Stimulated activated CD4-positive, alpha-beta T cell treated with anti-CD3 and anti-CD28 coated beads, Interleukin-1b, Interleukin-23, amount 100 ng/mL, for 48 hours (primary cell): ENCODE data around the gene PAIP2.
"Not testable (repeated sequence)": the region's sequence is repeated elsewhere in the genome, so short reads cannot be mapped to it uniquely, and the experiment has no call there.

ENCODE experiments used
- DNase-seq: peaks from one replicate; pipeline ENCODE4 v3.0.0-alpha.2; 2020

PAIP2 gene

DNA sequence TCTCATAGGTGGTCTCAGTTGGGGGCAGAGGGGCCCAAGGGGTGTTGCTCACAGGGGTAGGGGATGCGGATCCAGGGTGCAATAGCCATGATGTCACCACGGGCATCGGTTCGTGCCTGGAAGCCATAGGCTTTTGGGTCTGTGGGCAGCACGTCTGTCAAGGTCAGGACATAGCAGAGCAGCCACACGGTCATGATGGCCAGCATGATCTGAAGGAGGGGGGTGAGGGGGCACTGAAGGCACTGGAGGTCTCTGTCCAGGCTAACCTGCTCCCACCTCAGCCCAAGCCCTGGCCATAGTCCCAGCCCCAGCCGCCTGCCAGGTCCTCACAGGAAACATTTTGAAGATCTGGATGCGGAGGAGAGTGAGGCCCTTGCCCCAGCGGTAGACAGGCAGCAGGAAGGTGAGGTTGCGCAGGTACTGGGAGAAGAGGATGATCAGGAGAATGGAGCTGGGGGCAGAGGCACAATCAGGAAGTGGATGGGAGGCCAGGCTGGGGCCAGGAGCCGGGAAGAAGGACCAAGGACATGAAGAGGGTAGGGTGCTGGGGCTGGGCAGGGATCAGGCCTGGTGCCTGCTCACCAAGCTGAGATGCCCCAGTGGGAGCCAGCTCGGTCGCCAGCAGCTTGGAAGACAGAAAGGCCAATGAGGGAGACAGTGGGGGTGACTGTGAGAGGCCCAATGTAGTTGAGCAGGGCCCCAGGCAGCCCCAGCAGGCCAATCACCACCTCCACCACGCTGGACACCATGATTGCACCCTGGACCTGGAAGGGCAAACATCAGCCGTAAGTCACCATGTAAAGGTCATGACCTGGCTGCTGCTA is 38.2 kb downstream of the PAIP2 start:
- no peak for DNase-seq

DNA sequence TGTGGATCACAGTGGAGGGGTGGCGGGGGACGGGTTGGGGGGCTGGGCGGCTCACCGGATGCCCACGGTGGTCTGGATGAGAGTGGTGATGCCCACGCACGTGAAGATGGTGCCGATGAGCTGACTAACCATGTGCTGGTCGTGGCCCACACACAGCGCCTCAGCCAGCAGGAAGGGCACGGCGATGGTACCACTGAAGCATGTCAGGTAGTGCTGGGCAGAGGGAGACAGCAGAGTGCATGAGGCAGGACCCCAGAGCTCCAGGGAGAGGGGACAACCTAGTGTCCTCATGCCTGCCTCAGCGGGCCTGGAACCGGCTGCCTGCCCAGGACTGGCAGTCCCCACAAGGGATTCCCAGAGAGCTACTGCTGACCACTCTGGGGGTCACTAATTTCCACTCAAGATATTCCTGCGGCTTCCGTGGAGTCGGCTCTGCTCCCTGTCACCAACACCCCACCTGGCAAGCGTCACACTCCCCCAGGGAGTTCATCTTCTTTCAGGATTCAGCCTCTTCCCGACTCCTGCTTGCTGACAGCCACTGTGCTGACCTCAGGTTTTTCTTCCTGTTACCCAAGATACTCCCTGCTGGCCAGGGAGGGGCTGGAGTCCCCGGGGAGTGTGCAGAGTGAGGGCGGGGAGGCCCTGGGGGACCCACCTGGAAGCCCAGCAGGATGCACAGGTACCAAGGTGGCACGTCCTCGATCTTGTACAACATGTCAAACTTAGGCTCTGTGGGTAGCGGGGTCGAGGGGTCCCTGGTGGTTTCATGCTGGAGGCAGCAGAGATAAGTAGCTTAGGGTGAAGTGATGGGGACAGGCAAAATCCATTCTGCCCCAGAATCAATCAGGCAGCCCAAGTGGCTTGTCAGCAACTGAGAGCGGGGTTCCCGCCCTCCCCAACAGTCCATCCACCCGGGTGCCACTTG is 40.4 kb downstream of the PAIP2 start:
- DNase-seq: no peak

- DNase-seq: no peak
Measured at GRCh38 chr5:139382807-139383206, 41.2 kb downstream of the PAIP2 start.

GRCh38 chr5:139383275-139383992 is 41.8 kb downstream of the PAIP2 start, which contains the start of gene SLC23A1:
Gene SLC23A1 (minus strand): TSS chr5:139383297. CDS start chr5:139383253, 44 bp downstream.
- no peak for DNase-seq

DNA sequence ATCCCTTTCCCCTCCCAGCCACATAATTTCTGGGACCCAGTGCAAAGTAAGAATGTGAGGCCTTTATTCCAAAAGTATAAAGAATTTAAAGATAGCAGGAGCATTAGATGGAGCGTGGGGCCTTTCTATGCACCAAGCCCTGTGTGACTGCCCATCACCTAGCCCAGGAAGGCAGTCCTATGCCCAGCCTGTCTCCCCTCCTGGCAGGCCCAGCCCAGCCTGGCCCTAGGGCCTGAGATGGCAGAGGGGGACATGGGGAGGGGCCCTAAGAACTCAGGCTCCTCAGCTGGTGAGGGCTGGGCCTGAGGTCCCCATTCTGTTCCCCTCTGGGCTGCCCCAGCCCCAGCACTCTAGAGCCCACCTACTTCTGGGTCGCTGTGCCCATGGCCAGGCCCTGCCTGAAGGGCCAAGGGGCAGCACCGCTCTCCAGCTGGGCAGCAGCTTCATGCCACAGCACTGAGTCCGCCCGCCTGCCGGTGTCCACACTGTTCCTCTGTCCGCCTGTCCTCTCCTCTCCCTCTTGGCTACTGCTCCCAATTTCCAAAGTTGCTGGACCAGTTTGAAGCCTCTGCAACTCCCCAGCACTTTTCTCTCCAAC is 42.4 kb downstream of the PAIP2 start:
- no peak for DNase-seq

- DNase-seq: no peak
Measured at GRCh38 chr5:139384591-139385051, 43.0 kb downstream of the PAIP2 start.

DNA sequence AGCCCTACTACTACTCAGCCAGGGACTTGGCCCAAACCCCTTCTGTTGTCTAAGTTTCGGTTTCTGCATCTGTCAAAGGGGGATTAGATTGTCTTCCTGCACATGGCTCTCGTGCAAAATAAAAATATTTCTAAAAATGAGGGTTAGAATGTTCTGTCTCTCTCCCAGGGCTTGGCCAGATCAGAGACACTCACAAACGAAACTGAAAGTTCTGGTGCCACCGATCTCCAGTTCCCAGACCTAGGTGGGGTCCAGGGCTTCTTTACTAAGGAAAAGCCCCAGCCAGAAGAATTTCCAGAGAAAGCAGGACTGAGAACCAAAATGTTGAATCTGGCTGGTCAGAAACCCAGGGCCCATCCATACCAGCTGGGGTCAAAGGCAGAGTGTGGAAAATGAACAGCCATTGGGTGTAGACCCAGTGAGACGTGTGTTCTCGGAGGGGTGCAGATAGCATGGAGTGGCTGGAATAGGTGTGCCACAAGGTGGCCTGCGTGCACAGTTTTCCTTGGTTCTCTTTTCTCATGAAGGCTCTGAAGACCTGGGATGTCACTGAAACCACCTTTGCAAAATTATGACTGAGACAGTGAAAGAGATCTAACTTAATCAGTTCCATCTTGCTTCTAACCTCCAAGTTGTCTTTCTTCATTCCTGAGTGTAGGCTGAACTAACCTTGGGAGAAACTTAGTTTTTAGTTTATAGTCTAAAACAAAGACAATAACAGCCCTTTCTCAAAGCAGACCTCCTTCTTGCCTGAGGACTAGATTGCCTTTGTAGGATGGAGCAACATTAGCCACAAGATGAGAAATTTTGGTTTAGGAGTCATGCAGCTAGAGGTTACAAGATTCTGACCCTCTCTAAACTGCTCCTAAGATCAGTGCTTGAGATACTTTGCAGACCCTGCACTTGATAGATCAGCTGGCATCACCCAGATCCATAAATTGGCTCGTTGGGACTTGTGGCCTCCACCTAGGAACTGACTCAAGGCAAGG is 43.7 kb downstream of the PAIP2 start:
- DNase-seq: no peak

- no peak for DNase-seq
Measured at GRCh38 chr5:139386050-139386438, 44.4 kb downstream of the PAIP2 start.

GRCh38 chr5:139386956-139387355 is 45.3 kb downstream of the PAIP2 start:
- DNase-seq: not testable (repeated sequence)

GRCh38 chr5:139387611-139388197 is 46.0 kb downstream of the PAIP2 start:
- DNase-seq: no peak

DNA sequence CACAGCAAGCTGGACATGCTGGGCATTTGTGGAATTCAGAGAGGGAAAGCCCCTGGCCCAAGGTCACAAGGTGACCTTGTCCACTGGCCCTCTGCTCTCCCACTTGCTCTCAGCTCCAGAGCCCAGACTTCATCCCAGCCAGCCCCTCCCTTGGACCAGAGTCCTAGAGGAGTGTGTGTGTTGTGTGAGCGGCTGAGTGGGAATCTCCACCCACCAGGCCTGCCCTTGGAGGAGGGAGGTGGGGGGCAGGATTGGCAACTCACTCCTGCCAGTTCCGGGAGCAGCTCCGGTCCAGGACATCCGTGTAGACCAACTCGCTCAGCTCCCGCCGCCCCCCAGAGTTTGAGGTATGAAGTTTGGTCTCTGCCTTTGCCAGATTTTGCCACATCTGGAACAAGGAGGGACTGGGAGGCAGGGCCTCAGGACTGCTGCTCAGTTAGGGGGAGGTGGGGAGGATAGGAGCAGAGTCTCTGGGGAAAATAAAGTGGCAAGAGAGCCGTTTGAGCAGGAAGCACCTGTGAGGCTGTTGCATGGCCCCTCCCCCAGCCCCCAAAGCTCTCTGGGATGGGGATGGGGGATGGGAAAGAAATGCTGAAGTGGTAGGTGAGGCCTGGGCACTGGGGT is 46.7 kb downstream of the PAIP2 start:
- no peak for DNase-seq

- DNase-seq: peak; percentile 71
Measured at GRCh38 chr5:139389701-139390638, 48.3 kb downstream of the PAIP2 start, which contains the start of gene MZB1. Gene MZB1 (minus strand): TSS chr5:139389913. CDS start chr5:139389856, 57 bp downstream.

DNA sequence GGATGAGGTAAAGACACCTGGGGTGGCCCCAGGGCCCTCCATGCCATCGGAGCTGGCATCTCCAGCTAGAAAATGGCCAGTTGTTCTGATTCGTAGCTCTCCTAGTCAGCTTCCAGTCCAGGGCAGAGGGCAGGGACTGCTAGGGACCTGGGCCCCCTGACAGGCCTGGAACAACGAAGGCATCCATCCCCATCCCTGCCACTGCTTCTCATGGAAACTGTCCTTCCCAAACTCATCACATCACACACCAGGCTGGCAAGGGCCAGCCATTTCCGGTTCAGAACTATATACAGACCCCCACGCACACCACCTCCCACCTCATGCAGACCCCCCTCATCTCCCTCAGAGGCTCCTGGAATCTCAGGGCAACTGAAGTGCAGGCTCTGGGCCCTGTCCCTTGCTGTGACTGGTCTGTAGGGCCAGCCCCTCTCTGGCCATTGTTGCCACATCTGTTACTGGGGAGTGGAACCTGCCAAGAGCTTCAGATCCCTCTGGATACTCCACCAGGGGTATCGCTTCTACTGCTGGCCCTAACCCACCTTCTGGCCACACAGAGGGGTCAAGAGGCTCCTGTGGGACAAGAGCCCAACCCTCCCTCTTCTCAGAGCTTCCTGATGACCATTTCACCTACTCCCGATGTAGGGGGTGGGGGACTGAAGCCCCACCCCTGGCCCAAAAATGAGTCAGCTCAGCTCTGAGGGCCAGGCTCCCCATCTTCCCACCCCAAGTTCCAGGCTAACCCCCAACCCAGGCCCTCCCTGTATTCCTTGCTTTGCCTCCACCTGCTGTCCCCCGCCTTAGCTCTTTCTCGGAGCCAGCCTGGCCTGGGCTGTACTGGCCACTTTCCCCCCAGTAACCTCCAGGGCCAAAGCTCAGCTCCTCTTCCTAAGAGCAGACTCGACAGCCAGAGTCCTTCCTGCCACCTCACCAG is 49.2 kb downstream of the PAIP2 start:
- DNase-seq: no peak

DNA sequence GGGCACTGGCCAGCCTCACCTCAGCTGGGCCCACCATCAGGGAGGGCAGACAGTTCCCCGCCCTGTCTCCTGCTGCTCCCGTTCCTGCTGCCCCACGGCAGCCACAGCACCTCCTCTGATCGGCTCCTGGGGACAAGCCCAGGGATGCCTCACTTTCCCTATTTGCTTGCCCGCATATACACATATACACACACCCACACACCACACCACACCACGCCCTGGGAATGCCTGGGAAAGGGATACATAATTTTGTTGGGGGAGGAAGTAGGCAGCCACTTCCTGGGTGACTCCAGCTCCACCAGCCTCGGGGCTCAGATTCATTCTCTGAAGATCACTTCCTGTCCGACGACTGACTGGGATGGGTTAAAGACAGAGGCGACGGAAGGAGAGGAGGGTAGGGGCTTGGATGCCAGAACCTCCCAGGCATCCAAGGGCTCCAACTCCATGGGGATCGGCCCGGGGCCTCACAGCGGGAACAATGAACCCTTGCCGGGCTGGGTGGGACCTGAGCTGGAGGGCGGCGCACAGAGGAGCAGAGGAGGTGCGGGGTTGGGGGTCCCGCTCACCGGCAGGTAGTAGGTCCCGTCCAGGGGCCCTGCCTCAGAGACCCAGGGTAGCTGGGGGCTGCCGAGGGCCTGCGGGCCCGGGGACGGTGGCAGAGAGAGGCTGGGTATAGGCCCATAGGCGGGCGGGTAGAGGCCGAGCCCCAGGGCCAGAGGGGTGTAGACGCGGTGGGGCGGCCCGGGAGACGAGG is 50.1 kb downstream of the PAIP2 start:
- no peak for DNase-seq

DNA sequence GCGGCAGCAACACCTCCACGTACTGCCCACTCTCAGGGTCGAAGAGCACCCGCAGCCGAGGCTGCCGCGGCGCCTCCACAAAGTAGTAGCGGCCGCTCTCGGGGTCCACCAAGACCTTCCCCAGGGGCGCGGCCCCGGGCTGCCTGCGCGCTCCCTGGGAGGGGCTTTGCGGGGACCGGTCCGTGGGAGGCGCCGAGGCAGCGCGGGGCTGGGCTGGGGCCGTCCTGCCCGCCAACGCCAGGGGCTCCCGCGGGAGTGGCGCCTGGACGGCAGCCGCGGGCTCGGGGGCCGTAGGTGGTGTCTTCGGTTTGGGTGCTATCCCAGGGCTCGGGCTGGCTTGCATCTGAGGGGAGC is 50.6 kb downstream of the PAIP2 start:
- DNase-seq: no peak

GRCh38 chr5:139392678-139393496 is 51.2 kb downstream of the PAIP2 start:
- DNase-seq: peak; percentile 88
